ENCODE data around the gene PANX2.

DNA sequence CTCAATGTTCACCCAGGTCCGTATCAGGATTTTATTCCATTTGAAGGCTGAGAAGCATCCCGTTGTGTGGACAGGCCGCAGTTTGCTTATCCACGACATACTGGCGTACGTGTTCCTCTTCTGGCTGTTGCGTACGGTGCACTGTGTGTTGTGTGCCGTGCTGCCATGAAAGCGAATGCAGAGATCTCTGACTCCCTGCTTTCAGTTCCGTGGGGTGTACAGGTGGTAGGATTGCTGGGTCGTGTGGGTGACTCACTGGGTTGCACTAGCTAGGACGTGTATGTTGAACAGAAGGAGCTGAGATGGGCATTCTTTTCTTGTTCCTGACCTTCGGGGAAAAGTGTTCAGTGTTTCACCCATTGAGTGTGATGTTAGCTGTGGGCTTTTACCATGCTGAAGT, 40.6 kb downstream of the PANX2 start:
- no peak for TF ChIP-seq ZNF77 (CRISPR knock-in tag; IDR thresholded peaks at IDR 0.05)
- TF ChIP-seq KLF13 (tag; IDR thresholded peaks at IDR 0.05; ENCODE audit: borderline replicate concordance, low read depth) = no peak
- no peak for TF ChIP-seq PPARD (CRISPR knock-in tag; IDR thresholded peaks at IDR 0.05)
- TF ChIP-seq RBM22 (IDR thresholded peaks at IDR 0.05; ENCODE audit: low read depth, low read length, poor library complexity, severe bottlenecking) = no peak
- no peak for TF ChIP-seq NFIC (IDR thresholded peaks at IDR 0.05)
- TF ChIP-seq POLR2AphosphoS5 (IDR thresholded peaks at IDR 0.05; ENCODE audit: control insufficient read depth, insufficient read depth, low read depth, low read length) = no peak
- no peak for TF ChIP-seq BHLHE40 (IDR thresholded peaks at IDR 0.05; ENCODE audit: low read length)
- no peak for TF ChIP-seq ZFP1 (CRISPR knock-in tag; IDR thresholded peaks at IDR 0.05)
- no peak for TF ChIP-seq RCOR1 (IDR thresholded peaks at IDR 0.05; ENCODE audit: borderline replicate concordance in 1 of 2, low read depth in 2 of 2, low read length in 2 of 2)
- no peak for TF ChIP-seq EP300 (IDR thresholded peaks at IDR 0.05; ENCODE audit: low read length)
- TF ChIP-seq MXI1 (IDR thresholded peaks at IDR 0.05; ENCODE audit: low read depth, low read length) = no peak
- TF ChIP-seq ZNF699 (CRISPR knock-in tag; IDR thresholded peaks at IDR 0.05; ENCODE audit: insufficient replicate concordance) = no peak
